Activated CD4-positive, alpha-beta T cell treated with anti-CD3 and anti-CD28 coated beads for 36 hours (primary cell): Measurements from ENCODE around the gene RPAP3. TPM values are rescaled to one million over a fixed set of nuclear protein-coding genes. Genes with fewer than 3 reads are reported as not detected.

Experiments used
- total RNA-seq, 2 experiments: library from RNA; stranded (reverse); gene quantifications; one replicate each; pipeline ENCODE4 v1.2.3, GENCODE V29; 2021

RPAP3 gene
- total RNA-seq, 2 experiments from 2014 or later = 55.3 to 62.8 TPM

Other genes with a start within 250 kb of the RPAP3 start
- gene ENDOU, start 19.5 kb upstream of the RPAP3 start, total RNA-seq = not detected
- gene RAPGEF3, start 52.9 kb upstream of the RPAP3 start, total RNA-seq = under 1 TPM; 0.43 to 0.83 TPM
- gene SLC48A1, start 67.2 kb upstream of the RPAP3 start, total RNA-seq = 1 to 10 TPM; 5.9 to 8.5 TPM
- gene HDAC7, start 113.9 kb upstream of the RPAP3 start, total RNA-seq = 100 to 1,000 TPM; 331 to 385 TPM
- 100 to 1,000 TPM; 108 to 124 TPM for gene VDR, start 199.0 kb upstream of the RPAP3 start, total RNA-seq